ENCODE measurements around the gene FOLR1. TPM values are rescaled to one million over a fixed set of nuclear protein-coding genes. Genes with fewer than 3 reads are reported as not detected.
"Not testable (repeated sequence)": the region's sequence is repeated elsewhere in the genome, so short reads cannot be mapped to it uniquely, and the experiment has no call there.

Gene FOLR1
- total RNA-seq, 1 experiment from 2014 or later, result not detected

DNA sequence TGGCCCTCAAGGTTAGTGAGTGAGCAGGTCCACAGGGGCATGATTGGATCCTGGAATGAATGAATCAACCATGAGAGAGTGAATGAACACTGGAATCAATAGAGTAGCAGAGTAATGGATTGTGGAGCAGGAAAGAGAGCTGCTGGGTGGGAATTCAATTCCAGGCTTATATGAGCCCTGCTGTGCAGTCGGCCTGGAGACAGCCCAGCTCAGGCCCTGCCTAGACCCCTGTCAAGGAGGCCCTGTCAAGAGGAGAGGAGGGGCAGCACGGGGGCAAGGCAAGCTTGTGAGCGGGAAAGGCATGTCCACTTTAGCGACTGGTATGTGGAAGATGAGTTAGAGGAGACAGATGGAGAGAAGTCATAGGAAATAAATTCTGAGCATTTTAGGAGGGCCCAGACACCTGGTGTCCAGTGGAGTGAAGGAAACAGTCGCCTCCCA is 1.3 kb upstream of the FOLR1 start:
- TF ChIP-seq, protein P1, sequence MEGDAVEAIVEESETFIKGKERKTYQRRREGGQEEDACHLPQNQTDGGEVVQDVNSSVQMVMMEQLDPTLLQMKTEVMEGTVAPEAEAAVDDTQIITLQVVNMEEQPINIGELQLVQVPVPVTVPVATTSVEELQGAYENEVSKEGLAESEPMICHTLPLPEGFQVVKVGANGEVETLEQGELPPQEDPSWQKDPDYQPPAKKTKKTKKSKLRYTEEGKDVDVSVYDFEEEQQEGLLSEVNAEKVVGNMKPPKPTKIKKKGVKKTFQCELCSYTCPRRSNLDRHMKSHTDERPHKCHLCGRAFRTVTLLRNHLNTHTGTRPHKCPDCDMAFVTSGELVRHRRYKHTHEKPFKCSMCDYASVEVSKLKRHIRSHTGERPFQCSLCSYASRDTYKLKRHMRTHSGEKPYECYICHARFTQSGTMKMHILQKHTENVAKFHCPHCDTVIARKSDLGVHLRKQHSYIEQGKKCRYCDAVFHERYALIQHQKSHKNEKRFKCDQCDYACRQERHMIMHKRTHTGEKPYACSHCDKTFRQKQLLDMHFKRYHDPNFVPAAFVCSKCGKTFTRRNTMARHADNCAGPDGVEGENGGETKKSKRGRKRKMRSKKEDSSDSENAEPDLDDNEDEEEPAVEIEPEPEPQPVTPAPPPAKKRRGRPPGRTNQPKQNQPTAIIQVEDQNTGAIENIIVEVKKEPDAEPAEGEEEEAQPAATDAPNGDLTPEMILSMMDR (conservative IDR thresholded peaks at IDR 0.05; ENCODE audit: low read depth, low read length), result no peak
- intact Hi-C loops (cut with micrococcal nuclease; ENCODE audit: unreplicated experiment), result no loop called here
- no peaks in the 10 kb centered on the region for H3K27me3 ChIP-seq (replicated peaks; ENCODE audit: insufficient read depth, low read depth, low read length, poor library complexity)
- no peak for DNase-seq (ENCODE audit: low spot score)
- ChIA-PET CTCF (no interaction called here), POLR2A (ENCODE audit: low non-redundant PET) (interaction anchor here (0.7 kb wide), 1 partner anchor 268 kb away, joined by 3 read pairs; no protein-coding TSS in a partner anchor)
- H3K4me1 ChIP-seq (ENCODE audit: insufficient read depth, low read length, poor library complexity, severe bottlenecking), result no peaks in the 10 kb centered on the region
- H3K9me3 ChIP-seq (ENCODE audit: low read depth, low read length, poor library complexity, severe bottlenecking), result no peaks in the 10 kb centered on the region
- no peak overlapping the region for H3K4me3 ChIP-seq (ENCODE audit: low read depth, low read length, poor library complexity, severe bottlenecking)
- no peak overlapping the region for H3K27ac ChIP-seq (ENCODE audit: low read depth, low read length, poor library complexity, severe bottlenecking)
- no TSS peak for BruUV-seq (replicated peaks)
- no peaks in the 10 kb centered on the region for H3K36me3 ChIP-seq (ENCODE audit: insufficient read depth, low read length, poor library complexity, severe bottlenecking)

DNA sequence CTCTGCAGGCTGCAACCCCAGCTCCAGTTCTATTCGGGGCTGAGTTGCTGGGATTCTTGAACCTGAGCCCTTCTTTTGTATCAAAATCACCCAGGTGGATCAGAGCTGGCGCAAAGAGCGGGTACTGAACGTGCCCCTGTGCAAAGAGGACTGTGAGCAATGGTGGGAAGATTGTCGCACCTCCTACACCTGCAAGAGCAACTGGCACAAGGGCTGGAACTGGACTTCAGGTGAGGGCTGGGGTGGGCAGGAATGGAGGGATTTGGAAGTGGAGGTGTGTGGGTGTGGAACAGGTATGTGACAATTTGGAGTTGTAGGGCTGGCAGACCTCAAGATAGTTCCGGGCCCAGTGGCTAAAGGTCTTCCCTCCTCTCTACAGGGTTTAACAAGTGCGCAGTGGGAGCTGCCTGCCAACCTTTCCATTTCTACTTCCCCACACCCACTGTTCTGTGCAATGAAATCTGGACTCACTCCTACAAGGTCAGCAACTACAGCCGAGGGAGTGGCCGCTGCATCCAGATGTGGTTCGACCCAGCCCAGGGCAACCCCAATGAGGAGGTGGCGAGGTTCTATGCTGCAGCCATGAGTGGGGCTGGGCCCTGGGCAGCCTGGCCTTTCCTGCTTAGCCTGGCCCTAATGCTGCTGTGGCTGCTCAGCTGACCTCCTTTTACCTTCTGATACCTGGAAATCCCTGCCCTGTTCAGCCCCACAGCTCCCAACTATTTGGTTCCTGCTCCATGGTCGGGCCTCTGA is 3.8 kb downstream of the FOLR1 start:
- TF ChIP-seq, protein P1 (conservative IDR thresholded peaks at IDR 0.05; ENCODE audit: low read depth, low read length), result no peak
- TF ChIP-seq EZH2 (IDR thresholded peaks at IDR 0.05; ENCODE audit: borderline replicate concordance, low read depth, low read length, poor library complexity, severe bottlenecking), result no peak
- H3K4me1 ChIP-seq (ENCODE audit: insufficient read depth, low read length, poor library complexity, severe bottlenecking), result no peaks in the 10 kb centered on the region
- no peak overlapping the region for H3K27ac ChIP-seq (ENCODE audit: low read depth, low read length, poor library complexity, severe bottlenecking)
- no peaks in the 10 kb centered on the region for H3K9me3 ChIP-seq (ENCODE audit: low read depth, low read length, poor library complexity, severe bottlenecking)
- DNase-seq (ENCODE audit: low spot score), result no peak
- POLR2A ChIA-PET (ENCODE audit: low non-redundant PET), result no interaction called here
- intact Hi-C loops (cut with micrococcal nuclease; ENCODE audit: unreplicated experiment), result no loop called here
- no peaks in the 10 kb centered on the region for H3K36me3 ChIP-seq (ENCODE audit: insufficient read depth, low read length, poor library complexity, severe bottlenecking)
- no peaks in the 10 kb centered on the region for H3K27me3 ChIP-seq (replicated peaks; ENCODE audit: insufficient read depth, low read depth, low read length, poor library complexity)
- no peak overlapping the region for H3K4me3 ChIP-seq (ENCODE audit: low read depth, low read length, poor library complexity, severe bottlenecking)
- no TSS peak for BruUV-seq (replicated peaks)
- CTCF ChIA-PET, result no interaction called here

DNA sequence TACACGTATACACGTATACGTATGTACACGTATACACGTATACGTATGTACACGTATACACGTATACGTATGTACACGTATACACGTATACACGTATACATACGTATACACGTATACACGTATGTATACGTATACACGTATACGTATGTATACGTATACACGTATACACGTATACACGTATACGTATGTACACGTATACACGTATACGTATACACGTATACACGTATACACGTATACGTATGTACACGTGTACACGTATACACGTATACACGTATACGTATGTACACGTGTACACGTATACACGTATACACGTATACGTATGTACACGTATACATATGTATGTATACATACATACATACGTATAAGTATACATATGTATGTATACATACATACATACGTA is 9.5 kb downstream of the FOLR1 start:
- CTCF ChIA-PET; BruUV-seq (replicated peaks); H3K9me3 ChIP-seq (ENCODE audit: low read depth, low read length, poor library complexity, severe bottlenecking); POLR2A ChIA-PET (ENCODE audit: low non-redundant PET); DNase-seq (ENCODE audit: low spot score); intact Hi-C loops (cut with micrococcal nuclease; ENCODE audit: unreplicated experiment); H3K36me3 ChIP-seq (ENCODE audit: insufficient read depth, low read length, poor library complexity, severe bottlenecking); H3K4me1 ChIP-seq (ENCODE audit: insufficient read depth, low read length, poor library complexity, severe bottlenecking); H3K4me3 ChIP-seq (ENCODE audit: low read depth, low read length, poor library complexity, severe bottlenecking); H3K27me3 ChIP-seq (replicated peaks; ENCODE audit: insufficient read depth, low read depth, low read length, poor library complexity); H3K27ac ChIP-seq (ENCODE audit: low read depth, low read length, poor library complexity, severe bottlenecking): not testable (repeated sequence)

DNA sequence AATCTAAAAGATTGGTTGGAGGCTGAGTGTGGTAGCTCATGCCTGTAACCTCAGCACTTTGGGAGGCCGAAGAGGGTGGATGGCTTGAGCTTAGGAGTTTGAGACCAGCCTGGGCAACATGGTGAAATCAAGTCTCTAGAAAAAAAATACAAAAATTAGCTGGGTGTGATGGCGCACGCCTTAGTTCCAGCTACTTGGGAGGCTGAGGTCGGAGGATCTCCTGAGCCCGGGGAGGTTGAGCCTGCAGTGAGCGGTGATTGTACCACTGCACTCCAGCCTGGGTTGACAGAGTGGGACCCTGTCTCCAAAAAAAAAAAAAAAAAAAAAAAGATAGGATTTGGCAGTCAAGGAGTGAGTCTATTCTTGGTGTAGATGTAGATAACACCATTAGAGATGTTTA is 10.6 kb downstream of the FOLR1 start:
- H3K4me1 ChIP-seq (ENCODE audit: insufficient read depth, low read length, poor library complexity, severe bottlenecking), result no peaks in the 10 kb centered on the region
- no peak for DNase-seq (ENCODE audit: low spot score)
- intact Hi-C loops (cut with micrococcal nuclease; ENCODE audit: unreplicated experiment), result no loop called here
- no peaks in the 10 kb centered on the region for H3K27me3 ChIP-seq (replicated peaks; ENCODE audit: insufficient read depth, low read depth, low read length, poor library complexity)
- TF ChIP-seq, protein P1 (conservative IDR thresholded peaks at IDR 0.05; ENCODE audit: low read depth, low read length), result no peak
- no peak for TF ChIP-seq EZH2 (IDR thresholded peaks at IDR 0.05; ENCODE audit: borderline replicate concordance, low read depth, low read length, poor library complexity, severe bottlenecking)
- no TSS peak for BruUV-seq (replicated peaks)
- H3K36me3 ChIP-seq (ENCODE audit: insufficient read depth, low read length, poor library complexity, severe bottlenecking), result no peaks in the 10 kb centered on the region
- no peak overlapping the region for H3K4me3 ChIP-seq (ENCODE audit: low read depth, low read length, poor library complexity, severe bottlenecking)
- ChIA-PET CTCF (no interaction called here), POLR2A (ENCODE audit: low non-redundant PET) (no interaction called here)
- H3K9me3 ChIP-seq (ENCODE audit: low read depth, low read length, poor library complexity, severe bottlenecking), result no peaks in the 10 kb centered on the region
- no peak overlapping the region for H3K27ac ChIP-seq (ENCODE audit: low read depth, low read length, poor library complexity, severe bottlenecking)

Data from A673 (cell line).